GM21576 (cell line): ENCODE data around the gene RAB6A.

Source experiments
- ATAC-seq: cut with Tn5 transposase; IDR thresholded peaks from one replicate; pipeline ENCODE4 v1.9.1; 2021; ENCODE audit warnings: mild to moderate bottlenecking, moderate library complexity; ENCODE audit not compliant: unreplicated experiment

The RAB6A gene

GRCh38 chr11:73633999-73634398, 126.9 kb downstream of the RAB6A start:
- no peak for ATAC-seq

DNA sequence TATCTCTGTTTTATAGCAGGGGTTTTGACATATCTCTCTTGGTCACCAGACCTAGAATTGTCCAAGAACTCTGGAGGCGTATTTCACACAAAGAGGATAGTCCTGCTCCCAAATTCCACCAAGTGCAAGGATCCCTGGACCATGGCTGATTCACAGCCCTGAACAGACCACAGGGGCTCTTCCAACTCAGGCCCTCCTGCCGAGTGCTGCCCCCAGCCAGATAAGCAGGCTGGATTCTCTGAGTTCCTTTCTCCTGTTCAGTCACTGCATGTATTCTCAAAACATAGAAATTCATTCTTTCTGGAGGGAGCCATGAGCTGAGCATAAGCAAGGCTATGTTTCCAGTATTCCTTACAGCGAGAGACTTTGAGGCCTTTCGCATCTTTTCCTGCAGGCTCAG, 127.9 kb downstream of the RAB6A start:
- ATAC-seq, result no peak

- ATAC-seq, result no peak
Measured at GRCh38 chr11:73629907-73630306, 131.0 kb downstream of the RAB6A start.

DNA sequence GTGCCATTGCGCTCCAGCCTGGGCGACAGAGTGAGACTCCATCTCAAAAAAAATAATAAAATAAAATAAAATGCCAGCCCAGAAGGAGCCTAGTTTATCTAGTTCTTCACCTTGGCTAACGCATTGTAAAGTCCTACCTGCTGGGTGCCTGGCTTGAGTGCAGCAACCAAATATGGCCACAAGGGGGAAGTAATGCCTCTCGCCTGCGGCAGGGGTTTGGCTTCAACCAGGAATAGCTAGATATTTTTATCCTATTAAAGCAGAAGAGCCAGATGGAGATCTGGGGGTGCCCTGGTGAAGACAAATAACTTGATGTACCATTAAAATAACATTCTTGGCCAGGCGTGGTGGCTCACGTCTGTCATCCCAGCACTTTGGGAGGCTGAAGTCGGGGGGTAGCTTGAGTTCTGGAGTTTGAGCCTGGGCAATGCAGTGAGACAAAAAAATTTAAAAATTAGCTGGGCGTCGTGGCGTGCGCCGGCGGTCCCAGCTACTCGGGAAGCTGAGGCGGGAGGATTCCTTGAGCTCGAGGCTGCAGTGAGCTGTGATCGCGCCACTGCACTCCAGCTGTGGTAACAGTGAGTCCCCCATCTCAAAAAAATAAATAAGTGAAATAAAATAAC, 135.1 kb downstream of the RAB6A start:
- ATAC-seq, result no peak
